Choroid plexus epithelial cell (primary cell): Measurements from ENCODE around the gene KCNJ10.
A peak's percentile ranks its signal among the peaks of the same experiment; 100 is the strongest.
"Not testable (repeated sequence)": the region's sequence is repeated elsewhere in the genome, so short reads cannot be mapped to it uniquely, and the experiment has no call there.

Source experiments
- DNase-seq: peaks from one replicate; pipeline ENCODE4 v3.0.0-alpha.2; 2010; ENCODE audit warnings: low read depth
- H3K4me3 ChIP-seq: 2 replicates; pipeline ENCODE4 v1.5.1; 2011; ENCODE audit warnings: low read depth, mild to moderate bottlenecking, control low read depth, low read length, moderate library complexity
- TF ChIP-seq, protein P1 (sequence below): conservative IDR thresholded peaks from 2 replicates; pipeline ENCODE4 v1.5.1; 2011; ENCODE audit warnings: low read depth, mild to moderate bottlenecking, control low read depth, inconsistent platforms, low read length, moderate library complexity

Gene KCNJ10

DNA sequence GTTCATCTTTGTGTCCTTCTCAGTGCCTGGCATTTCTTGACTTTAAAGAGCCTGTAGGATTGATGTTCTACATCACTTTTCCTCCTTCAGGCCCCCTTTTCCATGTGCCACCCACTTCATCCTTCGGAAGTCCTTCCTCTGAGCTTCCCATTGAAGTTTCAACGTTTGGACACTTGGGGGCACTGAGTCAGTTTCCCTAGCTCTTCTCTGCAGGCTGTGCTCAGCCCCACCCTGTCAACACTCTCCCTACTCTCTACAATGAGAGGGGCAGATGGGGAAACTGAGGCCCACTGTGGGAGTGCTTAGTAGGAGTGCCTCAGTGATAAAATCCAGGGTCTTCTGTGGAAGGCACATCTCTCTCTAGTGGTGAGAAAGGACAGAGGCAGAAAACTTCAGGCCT is 11.9 kb downstream of the KCNJ10 start:
- DNase-seq: peak; percentile 48
- TF ChIP-seq, protein P1, sequence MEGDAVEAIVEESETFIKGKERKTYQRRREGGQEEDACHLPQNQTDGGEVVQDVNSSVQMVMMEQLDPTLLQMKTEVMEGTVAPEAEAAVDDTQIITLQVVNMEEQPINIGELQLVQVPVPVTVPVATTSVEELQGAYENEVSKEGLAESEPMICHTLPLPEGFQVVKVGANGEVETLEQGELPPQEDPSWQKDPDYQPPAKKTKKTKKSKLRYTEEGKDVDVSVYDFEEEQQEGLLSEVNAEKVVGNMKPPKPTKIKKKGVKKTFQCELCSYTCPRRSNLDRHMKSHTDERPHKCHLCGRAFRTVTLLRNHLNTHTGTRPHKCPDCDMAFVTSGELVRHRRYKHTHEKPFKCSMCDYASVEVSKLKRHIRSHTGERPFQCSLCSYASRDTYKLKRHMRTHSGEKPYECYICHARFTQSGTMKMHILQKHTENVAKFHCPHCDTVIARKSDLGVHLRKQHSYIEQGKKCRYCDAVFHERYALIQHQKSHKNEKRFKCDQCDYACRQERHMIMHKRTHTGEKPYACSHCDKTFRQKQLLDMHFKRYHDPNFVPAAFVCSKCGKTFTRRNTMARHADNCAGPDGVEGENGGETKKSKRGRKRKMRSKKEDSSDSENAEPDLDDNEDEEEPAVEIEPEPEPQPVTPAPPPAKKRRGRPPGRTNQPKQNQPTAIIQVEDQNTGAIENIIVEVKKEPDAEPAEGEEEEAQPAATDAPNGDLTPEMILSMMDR: peak; percentile 61
- H3K4me3 ChIP-seq: no peak overlapping the region

DNA sequence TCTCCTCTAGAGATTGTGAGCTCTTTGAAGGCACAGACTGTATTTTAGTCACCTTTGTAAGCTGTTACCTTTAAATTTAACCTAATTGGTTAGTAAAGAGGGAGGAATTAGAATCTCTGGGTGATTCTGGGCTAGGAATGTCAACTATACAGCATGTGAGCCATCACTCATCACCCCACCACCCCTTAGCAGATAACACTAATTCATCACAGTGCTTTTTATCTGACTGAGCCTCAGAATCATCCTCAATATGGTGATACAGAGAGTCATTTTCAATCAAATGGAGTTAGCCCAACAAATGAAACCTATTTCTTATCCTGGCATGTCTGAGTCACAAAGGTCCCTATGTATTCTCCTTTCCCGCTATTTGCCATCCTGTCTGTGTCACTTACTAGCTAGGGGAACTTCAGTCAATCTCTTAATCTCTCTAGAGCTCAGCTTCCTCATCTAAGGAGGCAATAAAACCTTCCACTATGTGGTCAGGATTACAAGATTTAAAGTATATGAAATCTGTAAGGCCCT is 13.3 kb downstream of the KCNJ10 start:
- TF ChIP-seq, protein P1: no peak
- DNase-seq: no peak
- H3K4me3 ChIP-seq: no peak overlapping the region

DNA sequence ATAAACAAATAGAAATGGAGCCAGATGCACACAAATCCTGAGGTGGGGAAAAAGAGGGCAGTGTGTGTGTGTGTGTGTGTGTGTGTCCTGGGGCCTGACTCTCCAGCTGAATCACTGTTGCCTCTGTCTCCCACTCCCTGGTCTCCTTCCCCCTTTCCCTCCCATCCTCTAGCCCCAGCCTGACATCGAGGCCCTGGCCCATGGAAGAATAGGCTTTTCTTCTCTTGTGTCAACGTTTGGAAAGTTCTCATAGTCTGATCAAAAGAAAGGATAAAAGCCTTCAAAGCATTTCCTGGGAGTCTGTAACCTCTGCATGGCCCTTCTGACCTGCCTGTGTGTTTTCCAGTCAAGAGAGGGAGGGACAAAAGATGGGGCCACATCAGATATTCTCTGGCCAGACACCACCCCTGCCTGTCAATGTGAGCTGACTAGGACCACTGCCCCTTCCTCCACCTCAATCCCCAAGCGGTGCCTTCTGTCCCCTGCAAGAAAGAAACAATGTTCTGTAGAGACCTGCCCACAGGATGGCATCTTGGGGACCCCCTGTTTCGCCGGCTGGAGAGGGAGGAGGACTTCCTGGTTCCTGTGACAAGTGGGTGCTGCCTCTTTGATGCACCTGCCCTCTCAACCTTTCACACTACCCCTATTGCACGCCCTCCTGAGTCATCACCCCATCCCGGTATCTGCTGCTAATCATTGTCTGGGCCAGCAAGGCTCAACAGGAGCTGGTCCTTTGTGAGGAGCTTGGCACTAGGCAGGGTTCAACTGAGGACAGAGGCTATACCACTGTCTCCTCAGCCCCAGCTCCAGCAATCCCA is 16.2 kb downstream of the KCNJ10 start:
- TF ChIP-seq, protein P1: no peak
- H3K4me3 ChIP-seq: no peak overlapping the region
- DNase-seq: no peak

DNA sequence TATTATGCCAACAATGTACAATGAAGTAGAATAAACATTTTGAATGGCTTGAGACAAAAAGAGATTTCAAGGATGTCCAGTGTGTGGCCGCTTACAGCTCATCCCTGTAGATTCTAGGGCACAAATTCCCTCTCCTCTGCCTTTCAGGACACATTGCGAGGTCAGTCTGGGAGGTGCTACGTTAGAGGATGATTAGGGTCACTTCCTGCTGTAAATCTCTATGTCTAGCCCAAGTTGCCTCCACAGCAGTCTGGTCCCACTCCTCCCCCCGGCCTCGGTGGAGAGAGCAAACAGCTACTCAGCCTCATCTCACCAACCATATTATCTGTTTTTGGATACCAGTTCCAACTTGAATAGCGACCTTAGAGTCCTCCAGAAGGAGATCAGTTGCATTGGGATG is 17.0 kb downstream of the KCNJ10 start:
- H3K4me3 ChIP-seq: no peak overlapping the region
- TF ChIP-seq, protein P1: no peak
- DNase-seq: no peak

DNA sequence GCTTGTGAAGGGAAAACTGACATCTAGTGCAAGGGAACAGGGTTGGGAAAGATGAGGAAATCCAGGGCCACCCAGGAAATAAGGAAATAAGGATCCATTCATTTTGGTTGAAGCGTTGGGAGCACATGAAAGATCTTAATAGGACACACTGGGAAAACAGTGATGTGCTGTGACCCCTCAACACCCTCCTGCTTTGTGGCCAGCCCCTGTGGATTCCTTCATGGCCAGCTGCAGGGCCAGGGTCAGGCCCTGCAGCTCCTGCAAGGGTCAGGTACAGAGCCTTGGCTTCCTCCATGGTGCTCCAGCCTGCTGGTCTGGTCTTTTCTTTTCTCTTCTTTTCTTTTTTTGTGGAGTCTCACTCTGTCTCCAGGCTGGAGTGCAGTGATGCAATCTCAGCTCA is 19.3 kb downstream of the KCNJ10 start:
- TF ChIP-seq, protein P1: no peak
- no peak for DNase-seq
- H3K4me3 ChIP-seq: no peak overlapping the region

DNA sequence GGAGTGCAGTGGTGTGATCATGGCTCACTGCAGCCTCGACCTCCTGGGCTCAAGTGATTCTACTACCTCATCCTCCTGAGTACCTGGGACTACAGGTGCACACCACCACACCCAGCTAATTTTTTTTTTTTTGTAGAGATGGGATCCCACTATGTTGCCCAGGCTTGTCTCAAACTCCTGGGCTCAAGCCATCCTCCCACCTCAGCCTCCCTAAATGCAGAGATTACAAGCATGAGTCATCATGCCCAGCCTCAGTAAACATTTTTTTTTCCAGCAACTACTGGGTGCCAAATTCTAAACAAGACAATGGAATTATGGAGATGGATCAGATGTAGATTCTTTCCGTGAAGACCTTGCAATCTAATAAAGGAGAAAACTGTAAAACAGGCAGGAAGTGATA is 19.8 kb downstream of the KCNJ10 start:
- not testable (repeated sequence) for H3K4me3 ChIP-seq, DNase-seq

DNA sequence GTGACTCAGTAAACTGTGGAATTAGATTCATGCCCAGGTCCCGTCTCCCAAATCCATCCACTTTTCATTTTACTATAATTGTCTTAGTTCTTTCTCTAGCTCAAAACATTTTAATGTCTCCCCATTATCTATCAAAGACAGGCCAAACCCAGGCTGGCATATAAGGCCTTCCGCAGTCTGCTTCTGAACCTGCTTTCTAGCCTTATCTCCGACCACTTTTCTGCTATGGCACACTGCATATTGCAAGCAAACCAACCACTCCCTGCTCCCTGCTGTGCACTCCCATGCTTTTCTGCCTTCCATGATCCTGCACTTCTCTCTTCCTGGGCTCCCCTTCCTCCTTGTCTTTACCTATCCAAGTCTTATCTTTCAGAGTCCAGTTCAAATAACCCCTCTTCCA is 20.9 kb downstream of the KCNJ10 start:
- DNase-seq: no peak
- TF ChIP-seq, protein P1: no peak
- H3K4me3 ChIP-seq: no peak overlapping the region
